K562 treated with DMSO at 1 percent for 24 hours (cell line): ENCODE data around the gene GOLGA8N. TPM values are rescaled to one million over a fixed set of nuclear protein-coding genes. Genes with fewer than 3 reads are reported as not detected.

Experiments used
- total RNA-seq: library from RNA; unstranded; fragments of 300-600 nt; gene quantifications from 2 replicates; pipeline ENCODE4 v1.2.3, GENCODE V29; 2022; ENCODE audit warnings: low read depth; ENCODE audit not compliant: insufficient read depth

GOLGA8N gene
- 0.68 and 0.86 TPM in 2 replicates for total RNA-seq

GRCh38 chr15:32593151-32593550 is at the start of gene GOLGA8N:
Gene GOLGA8N, plus strand, starts transcription at chr15:32593456.

GRCh38 chr15:32615051-32615870 is 22.0 kb downstream of the GOLGA8N start, which contains the start of gene ARHGAP11A:
Gene ARHGAP11A, plus strand, starts transcription at chr15:32615504. Its CDS starts 708 bp downstream, at chr15:32616212.

GRCh38 chr15:32641517-32642059 is 48.3 kb downstream of the GOLGA8N start, which contains the start of gene SCG5:
Gene SCG5, plus strand, starts transcription at chr15:32641710. Its CDS starts 1,883 bp downstream, at chr15:32643593.

Other genes with a start within 250 kb of the GOLGA8N start
- gene GOLGA8K, start 190.2 kb upstream of the GOLGA8N start, total RNA-seq: not detected in 2 replicates
- gene GOLGA8O, start 137.8 kb upstream of the GOLGA8N start, total RNA-seq: 0.43 TPM in 1 of 2 replicates, not detected in the other
- 15.7 and 15.9 TPM in 2 replicates for gene ARHGAP11A, start 22.0 kb downstream of the GOLGA8N start, total RNA-seq
- gene SCG5, start 48.3 kb downstream of the GOLGA8N start, total RNA-seq: not detected in 2 replicates
- 0.12 TPM in 1 of 2 replicates, not detected in the other for gene GREM1, start 124.5 kb downstream of the GOLGA8N start, total RNA-seq